Lower leg skin (tissue), 4 donors: ENCODE results near the gene RAPGEF1. TPM values are rescaled to one million over a fixed set of nuclear protein-coding genes. Genes with fewer than 3 reads are reported as not detected.

Source experiments
- DNase-seq, 2 donors: peaks; one replicate each; pipeline ENCODE4 v3.0.0-alpha.2; 2019; ENCODE audit warnings: low spot score in 2 of 2
- H3K4me3 ChIP-seq: fragments of 200-600 bp; sonication (generic); 2 replicates; pipeline ENCODE4 v1.5.1; 2017; ENCODE audit warnings: mild to moderate bottlenecking, low read depth; ENCODE audit not compliant: poor library complexity, severe bottlenecking
- CTCF ChIP-seq, 3 donors: fragments of 450-650 bp; IDR thresholded peaks; one replicate each; pipeline ENCODE4 v1.5.1; 2016; ENCODE audit warnings: antibody characterized with exemption in 3 of 3, mild to moderate bottlenecking in 3 of 3, moderate library complexity in 2 of 3
- POLR2A ChIP-seq, 2 donors: fragments of 450-650 bp; IDR thresholded peaks; one replicate each; pipeline ENCODE4 v1.6.1; 2016 to 2017; ENCODE audit warnings: antibody characterized with exemption in 2 of 2, mild to moderate bottlenecking in 1 of 2, moderate library complexity in 1 of 2
- WGBS, 2 donors: methylation state at CpG; one replicate each; pipeline ENCODE4 v1.1.5; 2018; 5-methylcytosine and 5-hydroxymethylcytosine counted together
- intact Hi-C: fragments of 100-400 bp; cut with DNase I; formaldehyde crosslinking; loops from one replicate; pipeline ENCODE4 v1.15.0; 2023; ENCODE audit warnings: low total_unique reads
- total RNA-seq, 4 donors: library from RNA; depleted of rRNA; stranded (reverse); fragments of >200 nt; gene quantifications; one replicate each; pipeline ENCODE4 v1.1.0, GENCODE V29; 2016

The RAPGEF1 gene
- total RNA-seq, 4 donors from 2014 or later, result 18.0 to 70.8 (median 43.5) TPM

GRCh38 chr9:131740898-131741297 is 1.0 kb upstream of the RAPGEF1 start:
- no peak for DNase-seq
- intact Hi-C loops, result loop anchor here (5.0 kb wide), 1 partner anchor 389 kb away; no protein-coding TSS in a partner anchor
- no peak for TF ChIP-seq POLR2A (IDR thresholded peaks at IDR 0.05)
- TF ChIP-seq CTCF (IDR thresholded peaks at IDR 0.05), result no peak
- WGBS, 2 donors, result 64 to 100% methylated on average over 1 to 4 of the region's 5 CpGs
- no peak overlapping the region for H3K4me3 ChIP-seq

GRCh38 chr9:131739133-131739958 is 530 bp downstream of the RAPGEF1 start:
- no peak for DNase-seq
- WGBS, 2 donors, result 0 to 2% methylated on average over 18 to 25 of the region's 96 CpGs
- no peak for TF ChIP-seq CTCF (IDR thresholded peaks at IDR 0.05)
- no peak for TF ChIP-seq POLR2A (IDR thresholded peaks at IDR 0.05)
- intact Hi-C loops, result no loop called here
- peak overlapping the region; percentile 28 for H3K4me3 ChIP-seq

- intact Hi-C loops, result no loop called here
- DNase-seq, result no peak
- WGBS, 2 donors, result 36 to 50% methylated on average over 10 to 13 of the region's 13 CpGs
- H3K4me3 ChIP-seq, result no peak overlapping the region
- TF ChIP-seq POLR2A (IDR thresholded peaks at IDR 0.05) (no peak), CTCF (IDR thresholded peaks at IDR 0.05) (no peak)
Observed at GRCh38 chr9:131738293-131739132, 1.4 kb downstream of the RAPGEF1 start.

GRCh38 chr9:131737426-131737825 is 2.5 kb downstream of the RAPGEF1 start:
- no peak overlapping the region for H3K4me3 ChIP-seq
- DNase-seq, result no peak
- TF ChIP-seq CTCF (IDR thresholded peaks at IDR 0.05) (no peak), POLR2A (IDR thresholded peaks at IDR 0.05) (no peak)
- intact Hi-C loops, result no loop called here
- WGBS, 2 donors, result 89 to 95% methylated on average over 12 of the region's 12 CpGs

DNA sequence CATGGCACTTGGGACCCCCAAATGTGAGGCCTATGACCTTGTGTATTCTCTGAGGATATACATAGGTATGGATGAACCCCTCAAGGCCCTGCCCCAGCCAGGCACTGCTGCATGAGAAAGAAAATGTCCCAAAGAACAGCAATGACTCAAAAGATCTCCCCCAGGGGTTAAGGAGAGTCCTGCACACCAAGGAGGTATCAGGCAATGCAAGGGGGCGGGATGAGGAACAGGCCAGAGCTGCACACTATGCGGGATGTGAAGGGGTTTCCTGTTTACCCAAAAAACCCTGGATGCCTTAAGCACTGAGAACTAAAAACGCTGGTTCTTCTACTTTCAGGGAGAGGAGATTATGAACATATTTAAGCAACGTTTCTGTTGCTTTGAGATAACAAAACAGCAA is 3.4 kb downstream of the RAPGEF1 start:
- H3K4me3 ChIP-seq, result no peak overlapping the region
- WGBS, 2 donors, result 49 to 60% methylated on average over 4 of the region's 4 CpGs

More for the DNA sequence above, 3.4 kb downstream of the RAPGEF1 start:
- no peak for DNase-seq
- TF ChIP-seq CTCF (IDR thresholded peaks at IDR 0.05) (no peak), POLR2A (IDR thresholded peaks at IDR 0.05) (no peak)
- intact Hi-C loops, result no loop called here
